SK-N-SH treated with all-trans-retinoic acid at 6 μM for 48 hours (cell line): ENCODE results near the gene ANKRD17.

Experiments
- ATAC-seq: fragments of 200-7000 bp; cut with Tn5 transposase; 3 replicates; pipeline ENCODE4 v1.9.1; 2020; ENCODE audit warnings: mild to moderate bottlenecking, moderate library complexity
- ARNTL ChIP-seq: fragments of 450-650 bp; formaldehyde crosslinking; IDR thresholded peaks from 2 replicates; pipeline ENCODE4 v1.5.0; 2020; ENCODE audit warnings: low read depth, mild to moderate bottlenecking, moderate library complexity, borderline replicate concordance
- BACH2 ChIP-seq: fragments of 250-450 bp; sonication (Bioruptor Pico); IDR thresholded peaks from 2 replicates; pipeline ENCODE4 v1.9.0; 2021; ENCODE audit warnings: mild to moderate bottlenecking, borderline replicate concordance
- CSDC2 ChIP-seq: fragments of 250-450 bp; sonication (Bioruptor Pico); IDR thresholded peaks from 2 replicates; pipeline ENCODE4 v1.5.0; 2020; ENCODE audit warnings: mild to moderate bottlenecking, moderate library complexity
- ESRRG ChIP-seq: fragments of 250-450 bp; sonication (Bioruptor Pico); IDR thresholded peaks from 2 replicates; pipeline ENCODE4 v1.6.1; 2021; ENCODE audit warnings: mild to moderate bottlenecking
- GLIS3 ChIP-seq: fragments of 250-450 bp; sonication (Bioruptor Pico); IDR thresholded peaks from 2 replicates; pipeline ENCODE4 v1.5.0; 2020; ENCODE audit warnings: mild to moderate bottlenecking, moderate library complexity
- OSR1 ChIP-seq: fragments of 250-450 bp; sonication (Bioruptor Pico); IDR thresholded peaks from 2 replicates; pipeline ENCODE4 v1.8.0; 2022; ENCODE audit warnings: moderate library complexity, mild to moderate bottlenecking, inconsistent platforms
- PPARA ChIP-seq: fragments of 250-450 bp; sonication (Bioruptor Pico); IDR thresholded peaks from 2 replicates; pipeline ENCODE4 v1.5.0; 2020; ENCODE audit warnings: mild to moderate bottlenecking, borderline replicate concordance
- RARB ChIP-seq: fragments of 250-450 bp; sonication (Bioruptor Pico); IDR thresholded peaks from 2 replicates; pipeline ENCODE4 v1.8.0; 2021; ENCODE audit warnings: mild to moderate bottlenecking, moderate library complexity
- SNAI2 ChIP-seq: fragments of 250-450 bp; sonication (Bioruptor Pico); IDR thresholded peaks from 2 replicates; pipeline ENCODE4 v1.5.0; 2020; ENCODE audit warnings: mild to moderate bottlenecking, moderate library complexity
- TCF4 ChIP-seq: fragments of 250-450 bp; sonication (Bioruptor Pico); IDR thresholded peaks from 2 replicates; pipeline ENCODE4 v1.8.0; 2021; ENCODE audit warnings: mild to moderate bottlenecking, moderate library complexity, borderline replicate concordance
- TOX ChIP-seq: fragments of 250-450 bp; sonication (Bioruptor Pico); IDR thresholded peaks from 2 replicates; pipeline ENCODE4 v1.8.0; 2021; ENCODE audit warnings: mild to moderate bottlenecking, moderate library complexity, borderline replicate concordance
- ZC3H10 ChIP-seq: fragments of 250-450 bp; sonication (Bioruptor Pico); IDR thresholded peaks from 2 replicates; pipeline ENCODE4 v1.5.1; 2021; ENCODE audit warnings: mild to moderate bottlenecking, moderate library complexity
- ZFP3 ChIP-seq: fragments of 250-450 bp; sonication (Bioruptor Pico); IDR thresholded peaks from 2 replicates; pipeline ENCODE4 v1.5.0; 2020; ENCODE audit warnings: mild to moderate bottlenecking, moderate library complexity
- ZFP30 ChIP-seq: fragments of 450-650 bp; formaldehyde crosslinking; IDR thresholded peaks from 2 replicates; pipeline ENCODE4 v1.5.0; 2022; ENCODE audit warnings: mild to moderate bottlenecking, moderate library complexity
- ZNF565 ChIP-seq: fragments of 450-650 bp; formaldehyde crosslinking; conservative IDR thresholded peaks from 2 replicates; pipeline ENCODE4 v1.5.0; 2020; ENCODE audit warnings: low read depth, mild to moderate bottlenecking, moderate library complexity
- ZNF70 ChIP-seq: fragments of 450-650 bp; formaldehyde crosslinking; IDR thresholded peaks from 2 replicates; pipeline ENCODE4 v1.5.0; 2020; ENCODE audit warnings: mild to moderate bottlenecking, moderate library complexity
- ZNF8 ChIP-seq: fragments of 450-650 bp; formaldehyde crosslinking; IDR thresholded peaks from 2 replicates; pipeline ENCODE4 v1.5.0; 2020; ENCODE audit warnings: mild to moderate bottlenecking, moderate library complexity
- TF ChIP-seq, protein P1 (sequence below): fragments of 250-450 bp; sonication (Bioruptor Pico); IDR thresholded peaks from 2 replicates; pipeline ENCODE4 v1.8.0; 2021; ENCODE audit warnings: low read depth, mild to moderate bottlenecking, moderate library complexity, borderline replicate concordance
- TF ChIP-seq, protein P2 (sequence below): fragments of 250-450 bp; sonication (Bioruptor Pico); IDR thresholded peaks from 2 replicates; pipeline ENCODE4 v1.5.1; 2020; ENCODE audit warnings: low read depth, mild to moderate bottlenecking, moderate library complexity
- TF ChIP-seq, protein P3 (sequence below): fragments of 250-450 bp; sonication (Bioruptor Pico); IDR thresholded peaks from 2 replicates; pipeline ENCODE4 v1.5.0; 2020; ENCODE audit warnings: mild to moderate bottlenecking, moderate library complexity
- TF ChIP-seq, protein P4 (sequence below): fragments of 250-450 bp; sonication (Bioruptor Pico); IDR thresholded peaks from 2 replicates; pipeline ENCODE4 v1.8.0; 2020; ENCODE audit warnings: mild to moderate bottlenecking, moderate library complexity, borderline replicate concordance
- TF ChIP-seq, protein P5 (sequence below): fragments of 250-450 bp; sonication (Bioruptor Pico); IDR thresholded peaks from 2 replicates; pipeline ENCODE4 v1.5.1; 2021; ENCODE audit warnings: mild to moderate bottlenecking, moderate library complexity

Gene ANKRD17

DNA sequence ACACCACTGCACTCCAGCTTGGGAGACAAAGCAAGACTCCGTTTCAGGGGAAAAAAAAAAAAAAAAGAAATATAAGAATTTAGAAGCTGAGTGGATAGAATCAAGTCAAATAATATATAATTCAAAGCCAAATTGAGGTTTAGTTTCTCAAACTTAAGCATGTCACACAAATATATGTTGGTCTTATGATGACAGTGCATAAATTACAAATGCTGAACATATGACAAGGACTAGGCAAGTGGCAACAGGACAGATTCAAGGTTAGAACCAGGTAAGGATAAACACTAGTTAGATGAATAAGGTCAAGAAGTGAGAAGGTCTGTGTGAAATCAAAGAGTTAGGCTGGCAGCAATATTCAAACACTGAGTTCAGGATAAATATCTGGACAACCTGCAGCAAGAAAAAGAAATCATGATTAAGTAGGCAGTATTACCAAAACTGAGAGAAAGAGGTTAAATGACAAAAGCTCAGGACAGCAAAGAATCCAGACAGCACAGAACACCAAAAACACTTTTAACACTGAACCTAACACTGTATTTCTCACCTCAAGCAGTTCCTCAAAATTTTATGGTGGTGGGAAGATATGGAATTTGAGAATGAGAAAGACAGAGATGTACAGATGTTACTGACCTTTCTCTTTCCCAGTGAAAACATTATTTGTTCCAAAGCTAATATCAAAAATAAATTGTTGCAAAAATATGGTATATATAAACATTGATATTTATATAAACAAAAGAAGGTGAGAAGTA is 45.4 kb downstream of the ANKRD17 start:
- no peak for ATAC-seq
- TF ChIP-seq, protein P1, sequence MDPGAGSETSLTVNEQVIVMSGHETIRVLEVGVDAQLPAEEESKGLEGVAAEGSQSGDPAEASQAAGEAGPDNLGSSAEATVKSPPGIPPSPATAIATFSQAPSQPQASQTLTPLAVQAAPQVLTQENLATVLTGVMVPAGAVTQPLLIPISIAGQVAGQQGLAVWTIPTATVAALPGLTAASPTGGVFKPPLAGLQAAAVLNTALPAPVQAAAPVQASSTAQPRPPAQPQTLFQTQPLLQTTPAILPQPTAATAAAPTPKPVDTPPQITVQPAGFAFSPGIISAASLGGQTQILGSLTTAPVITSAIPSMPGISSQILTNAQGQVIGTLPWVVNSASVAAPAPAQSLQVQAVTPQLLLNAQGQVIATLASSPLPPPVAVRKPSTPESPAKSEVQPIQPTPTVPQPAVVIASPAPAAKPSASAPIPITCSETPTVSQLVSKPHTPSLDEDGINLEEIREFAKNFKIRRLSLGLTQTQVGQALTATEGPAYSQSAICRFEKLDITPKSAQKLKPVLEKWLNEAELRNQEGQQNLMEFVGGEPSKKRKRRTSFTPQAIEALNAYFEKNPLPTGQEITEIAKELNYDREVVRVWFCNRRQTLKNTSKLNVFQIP (CRISPR knock-in tag): no peak
- TF ChIP-seq, protein P2, sequence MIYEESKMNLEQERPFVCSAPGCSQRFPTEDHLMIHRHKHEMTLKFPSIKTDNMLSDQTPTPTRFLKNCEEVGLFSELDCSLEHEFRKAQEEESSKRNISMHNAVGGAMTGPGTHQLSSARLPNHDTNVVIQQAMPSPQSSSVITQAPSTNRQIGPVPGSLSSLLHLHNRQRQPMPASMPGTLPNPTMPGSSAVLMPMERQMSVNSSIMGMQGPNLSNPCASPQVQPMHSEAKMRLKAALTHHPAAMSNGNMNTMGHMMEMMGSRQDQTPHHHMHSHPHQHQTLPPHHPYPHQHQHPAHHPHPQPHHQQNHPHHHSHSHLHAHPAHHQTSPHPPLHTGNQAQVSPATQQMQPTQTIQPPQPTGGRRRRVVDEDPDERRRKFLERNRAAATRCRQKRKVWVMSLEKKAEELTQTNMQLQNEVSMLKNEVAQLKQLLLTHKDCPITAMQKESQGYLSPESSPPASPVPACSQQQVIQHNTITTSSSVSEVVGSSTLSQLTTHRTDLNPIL: no peak
- TF ChIP-seq ZNF565 (CRISPR knock-in tag) (no peak), BACH2 (CRISPR knock-in tag) (no peak), GLIS3 (CRISPR knock-in tag) (no peak), PPARA (CRISPR knock-in tag) (no peak), ZFP3 (no peak), CSDC2 (CRISPR knock-in tag) (no peak), TCF4 (CRISPR knock-in tag) (no peak), ZNF8 (CRISPR knock-in tag) (no peak), SNAI2 (CRISPR knock-in tag) (no peak), OSR1 (CRISPR knock-in tag) (no peak), ZC3H10 (CRISPR knock-in tag) (no peak), ZFP30 (CRISPR knock-in tag) (no peak), ARNTL (CRISPR knock-in tag) (no peak), ESRRG (CRISPR knock-in tag) (no peak), RARB (CRISPR knock-in tag) (no peak)
- TF ChIP-seq, protein P3, sequence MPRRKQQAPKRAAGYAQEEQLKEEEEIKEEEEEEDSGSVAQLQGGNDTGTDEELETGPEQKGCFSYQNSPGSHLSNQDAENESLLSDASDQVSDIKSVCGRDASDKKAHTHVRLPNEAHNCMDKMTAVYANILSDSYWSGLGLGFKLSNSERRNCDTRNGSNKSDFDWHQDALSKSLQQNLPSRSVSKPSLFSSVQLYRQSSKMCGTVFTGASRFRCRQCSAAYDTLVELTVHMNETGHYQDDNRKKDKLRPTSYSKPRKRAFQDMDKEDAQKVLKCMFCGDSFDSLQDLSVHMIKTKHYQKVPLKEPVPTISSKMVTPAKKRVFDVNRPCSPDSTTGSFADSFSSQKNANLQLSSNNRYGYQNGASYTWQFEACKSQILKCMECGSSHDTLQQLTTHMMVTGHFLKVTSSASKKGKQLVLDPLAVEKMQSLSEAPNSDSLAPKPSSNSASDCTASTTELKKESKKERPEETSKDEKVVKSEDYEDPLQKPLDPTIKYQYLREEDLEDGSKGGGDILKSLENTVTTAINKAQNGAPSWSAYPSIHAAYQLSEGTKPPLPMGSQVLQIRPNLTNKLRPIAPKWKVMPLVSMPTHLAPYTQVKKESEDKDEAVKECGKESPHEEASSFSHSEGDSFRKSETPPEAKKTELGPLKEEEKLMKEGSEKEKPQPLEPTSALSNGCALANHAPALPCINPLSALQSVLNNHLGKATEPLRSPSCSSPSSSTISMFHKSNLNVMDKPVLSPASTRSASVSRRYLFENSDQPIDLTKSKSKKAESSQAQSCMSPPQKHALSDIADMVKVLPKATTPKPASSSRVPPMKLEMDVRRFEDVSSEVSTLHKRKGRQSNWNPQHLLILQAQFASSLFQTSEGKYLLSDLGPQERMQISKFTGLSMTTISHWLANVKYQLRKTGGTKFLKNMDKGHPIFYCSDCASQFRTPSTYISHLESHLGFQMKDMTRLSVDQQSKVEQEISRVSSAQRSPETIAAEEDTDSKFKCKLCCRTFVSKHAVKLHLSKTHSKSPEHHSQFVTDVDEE (CRISPR knock-in tag): no peak
- TF ChIP-seq, protein P4, sequence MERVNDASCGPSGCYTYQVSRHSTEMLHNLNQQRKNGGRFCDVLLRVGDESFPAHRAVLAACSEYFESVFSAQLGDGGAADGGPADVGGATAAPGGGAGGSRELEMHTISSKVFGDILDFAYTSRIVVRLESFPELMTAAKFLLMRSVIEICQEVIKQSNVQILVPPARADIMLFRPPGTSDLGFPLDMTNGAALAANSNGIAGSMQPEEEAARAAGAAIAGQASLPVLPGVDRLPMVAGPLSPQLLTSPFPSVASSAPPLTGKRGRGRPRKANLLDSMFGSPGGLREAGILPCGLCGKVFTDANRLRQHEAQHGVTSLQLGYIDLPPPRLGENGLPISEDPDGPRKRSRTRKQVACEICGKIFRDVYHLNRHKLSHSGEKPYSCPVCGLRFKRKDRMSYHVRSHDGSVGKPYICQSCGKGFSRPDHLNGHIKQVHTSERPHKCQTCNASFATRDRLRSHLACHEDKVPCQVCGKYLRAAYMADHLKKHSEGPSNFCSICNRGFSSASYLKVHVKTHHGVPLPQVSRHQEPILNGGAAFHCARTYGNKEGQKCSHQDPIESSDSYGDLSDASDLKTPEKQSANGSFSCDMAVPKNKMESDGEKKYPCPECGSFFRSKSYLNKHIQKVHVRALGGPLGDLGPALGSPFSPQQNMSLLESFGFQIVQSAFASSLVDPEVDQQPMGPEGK: no peak
- TF ChIP-seq, protein P5, sequence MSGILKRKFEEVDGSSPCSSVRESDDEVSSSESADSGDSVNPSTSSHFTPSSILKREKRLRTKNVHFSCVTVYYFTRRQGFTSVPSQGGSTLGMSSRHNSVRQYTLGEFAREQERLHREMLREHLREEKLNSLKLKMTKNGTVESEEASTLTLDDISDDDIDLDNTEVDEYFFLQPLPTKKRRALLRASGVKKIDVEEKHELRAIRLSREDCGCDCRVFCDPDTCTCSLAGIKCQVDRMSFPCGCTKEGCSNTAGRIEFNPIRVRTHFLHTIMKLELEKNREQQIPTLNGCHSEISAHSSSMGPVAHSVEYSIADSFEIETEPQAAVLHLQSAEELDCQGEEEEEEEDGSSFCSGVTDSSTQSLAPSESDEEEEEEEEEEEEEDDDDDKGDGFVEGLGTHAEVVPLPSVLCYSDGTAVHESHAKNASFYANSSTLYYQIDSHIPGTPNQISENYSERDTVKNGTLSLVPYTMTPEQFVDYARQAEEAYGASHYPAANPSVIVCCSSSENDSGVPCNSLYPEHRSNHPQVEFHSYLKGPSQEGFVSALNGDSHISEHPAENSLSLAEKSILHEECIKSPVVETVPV (CRISPR knock-in tag): no peak

DNA sequence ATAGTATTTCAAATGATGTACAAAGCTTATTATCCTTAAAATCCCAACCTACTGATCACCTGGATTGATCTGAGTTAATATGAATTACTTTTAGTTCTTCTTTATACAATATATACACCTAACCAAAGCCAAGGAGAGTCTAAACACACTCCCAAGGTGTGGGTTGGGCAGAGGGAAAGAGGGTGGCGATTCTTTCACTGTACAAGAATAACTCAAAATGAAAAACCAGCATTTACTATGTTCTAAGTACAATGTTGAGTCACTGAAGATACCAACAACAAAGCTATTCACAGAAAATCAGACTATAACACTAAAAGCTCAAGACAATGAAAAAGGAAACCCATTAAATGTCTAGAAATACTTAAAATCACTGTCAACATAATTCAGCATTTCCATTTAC is 46.6 kb downstream of the ANKRD17 start:
- no peak for ATAC-seq
- TF ChIP-seq CSDC2 (CRISPR knock-in tag): no peak
- no peak for TF ChIP-seq ZNF70 (CRISPR knock-in tag)
- no peak for TF ChIP-seq RARB (CRISPR knock-in tag)
- TF ChIP-seq, protein P1 (CRISPR knock-in tag): no peak
- TF ChIP-seq ZNF8 (CRISPR knock-in tag): no peak
- no peak for TF ChIP-seq SNAI2 (CRISPR knock-in tag)
- TF ChIP-seq ESRRG (CRISPR knock-in tag): no peak
- no peak for TF ChIP-seq OSR1 (CRISPR knock-in tag)
- TF ChIP-seq, protein P4: no peak
- TF ChIP-seq ZFP3: no peak
- TF ChIP-seq ZFP30 (CRISPR knock-in tag): no peak
- TF ChIP-seq, protein P5 (CRISPR knock-in tag): no peak
- TF ChIP-seq TOX: no peak
